ENCODE measurements around the gene PKIG. TPM values are rescaled to one million over a fixed set of nuclear protein-coding genes. Genes with fewer than 3 reads are reported as not detected.

Gene PKIG
- total RNA-seq, 2 donors from 2014 or later = 237 to 268 TPM

GRCh38 chr20:44609516-44610312 lies 27.3 kb downstream of the PKIG start:
- H3K27me3 ChIP-seq = no peaks in the 10 kb centered on the region
- H3K36me3 ChIP-seq = peaks cover 22% of the 10 kb centered on the region
- peak; percentile 96 to 98 for TF ChIP-seq CTCF (IDR thresholded peaks at IDR 0.05)
- peaks cover 0 to 37% of the 10 kb centered on the region in 2 donors for H3K4me1 ChIP-seq
- no peaks in the 10 kb centered on the region for H3K9me3 ChIP-seq
- H3K4me3 ChIP-seq = peak overlapping the region in 1 of 2 donors; percentile 17
- H3K27ac ChIP-seq = peak overlapping the region; percentile 84 to 87
- peak; percentile 92 for DNase-seq (ENCODE audit: low spot score)

- TF ChIP-seq CTCF (IDR thresholded peaks at IDR 0.05) = no peak
- no peak for DNase-seq (ENCODE audit: low spot score)
- H3K4me3 ChIP-seq = no peak overlapping the region
Measured at GRCh38 chr20:44610313-44610962, 28.1 kb downstream of the PKIG start.

GRCh38 chr20:44613575-44613974 lies 31.2 kb downstream of the PKIG start:
- no peaks in the 10 kb centered on the region for H3K9me3 ChIP-seq
- H3K27ac ChIP-seq = peak overlapping the region; percentile 68 to 75
- peaks cover 51% of the 10 kb centered on the region for H3K36me3 ChIP-seq
- H3K27me3 ChIP-seq = no peaks in the 10 kb centered on the region
- no peak overlapping the region for H3K4me3 ChIP-seq
- no peak for TF ChIP-seq CTCF (IDR thresholded peaks at IDR 0.05)
- DNase-seq (ENCODE audit: low spot score) = no peak
- H3K4me1 ChIP-seq = peaks cover 0 to 71% of the 10 kb centered on the region in 2 donors

More at GRCh38 chr20:44610313-44610962, 28.1 kb downstream of the PKIG start:
- Histone ChIP-seq H3K9me3 (no peaks in the 10 kb centered on the region), H3K27me3 (no peaks in the 10 kb centered on the region), H3K36me3 (peaks cover 28% of the 10 kb centered on the region), H3K27ac (peak overlapping the region; percentile 84 to 87), H3K4me1 (peaks cover 0 to 44% of the 10 kb centered on the region in 2 donors)

GRCh38 chr20:44614525-44614924 lies 32.1 kb downstream of the PKIG start:
- peaks cover 60% of the 10 kb centered on the region for H3K36me3 ChIP-seq
- TF ChIP-seq CTCF (IDR thresholded peaks at IDR 0.05) = no peak
- DNase-seq (ENCODE audit: low spot score) = no peak

GRCh38 chr20:44615169-44615791 lies 32.9 kb downstream of the PKIG start:
- no peak overlapping the region for H3K4me3 ChIP-seq
- no peak for DNase-seq (ENCODE audit: low spot score)

More at GRCh38 chr20:44614525-44614924, 32.1 kb downstream of the PKIG start:
- Histone ChIP-seq H3K4me3 (no peak overlapping the region), H3K4me1 (peaks cover 0 to 63% of the 10 kb centered on the region in 2 donors), H3K9me3 (no peaks in the 10 kb centered on the region), H3K27ac (peak overlapping the region; percentile 68 to 75), H3K27me3 (no peaks in the 10 kb centered on the region)

More at GRCh38 chr20:44615169-44615791, 32.9 kb downstream of the PKIG start:
- H3K9me3 ChIP-seq = no peaks in the 10 kb centered on the region
- H3K36me3 ChIP-seq = peaks cover 68% of the 10 kb centered on the region
- TF ChIP-seq CTCF (IDR thresholded peaks at IDR 0.05) = no peak
- peak overlapping the region; percentile 68 to 75 for H3K27ac ChIP-seq
- H3K4me1 ChIP-seq = peaks cover 0 to 56% of the 10 kb centered on the region in 2 donors
- H3K27me3 ChIP-seq = no peaks in the 10 kb centered on the region

Measured in right atrium auricular region (tissue), 2 donors.